Lower leg skin (tissue), 3 donors: ENCODE measurements around the gene CNTRL.

ENCODE experiments used
- CTCF ChIP-seq, 3 donors: fragments of 450-650 bp; IDR thresholded peaks; one replicate each; pipeline ENCODE4 v1.5.1; 2016; ENCODE audit warnings: antibody characterized with exemption in 3 of 3, mild to moderate bottlenecking in 3 of 3, moderate library complexity in 2 of 3
- POLR2A ChIP-seq, 2 donors: fragments of 450-650 bp; IDR thresholded peaks; one replicate each; pipeline ENCODE4 v1.6.1; 2016 to 2017; ENCODE audit warnings: antibody characterized with exemption in 2 of 2, mild to moderate bottlenecking in 1 of 2, moderate library complexity in 1 of 2

GRCh38 chr9:121182989-121183388 is 108.2 kb downstream of the CNTRL start:
- TF ChIP-seq CTCF (IDR thresholded peaks at IDR 0.05) (no peak), POLR2A (IDR thresholded peaks at IDR 0.05) (no peak)
